ENCODE data around the gene LIM2. TPM values are rescaled to one million over a fixed set of nuclear protein-coding genes. Genes with fewer than 3 reads are reported as not detected.

LIM2 gene
- not detected in 2 replicates for total RNA-seq
- polyA plus RNA-seq, result not detected in 2 replicates

- no peak within 1 kb of the TSS for H3K4me2 ChIP-seq
- H3K36me3 ChIP-seq (replicated peaks; ENCODE audit: insufficient read depth, low read depth), result no peaks in the 10 kb centered on the region
- TF ChIP-seq CTCF (IDR thresholded peaks at IDR 0.05; ENCODE audit: poor library complexity) (no peak), EZH2phosphoT487 (IDR thresholded peaks at IDR 0.05; ENCODE audit: low read depth, severe bottlenecking, unreplicated experiment) (no peak), EZH2 (IDR thresholded peaks at IDR 0.05; ENCODE audit: borderline replicate concordance) (no peak)
- no peaks in the 10 kb centered on the region for H3K79me2 ChIP-seq
- no peaks in the 10 kb centered on the region for H3K4me1 ChIP-seq (ENCODE audit: insufficient read depth)
- no peaks in the 10 kb centered on the region for H3K9me2 ChIP-seq (replicated peaks; ENCODE audit: insufficient read depth)
- H3K4me3 ChIP-seq, result no peak within 1 kb of the TSS
- no peak within 1 kb of the TSS for H3K27ac ChIP-seq
- no peaks in the 10 kb centered on the region for H3K9me3 ChIP-seq (ENCODE audit: low read depth)
- no peak for DNase-seq (ENCODE audit: low spot score)
- no peak within 1 kb of the TSS for H2AFZ ChIP-seq
- H4K20me1 ChIP-seq (ENCODE audit: insufficient read depth, poor library complexity, severe bottlenecking), result no peaks in the 10 kb centered on the region
- H3K27me3 ChIP-seq, result no peaks in the 10 kb centered on the region
- WGBS (ENCODE audit: low lambda C conversion rate, missing lambda C conversion rate), result 79% methylated on average over 15 of the region's 15 CpGs
Observed at GRCh38 chr19:51387924-51388389, at the start of gene LIM2. TSS of gene LIM2 (minus strand) at chr19:51387974. CDS start at chr19:51387443, 531 bp downstream.

- no peaks in the 10 kb centered on the region for H3K36me3 ChIP-seq (replicated peaks; ENCODE audit: insufficient read depth, low read depth)
- H3K4me3 ChIP-seq, result no peak overlapping the region
- TF ChIP-seq EZH2phosphoT487 (IDR thresholded peaks at IDR 0.05; ENCODE audit: low read depth, severe bottlenecking, unreplicated experiment) (no peak), CTCF (IDR thresholded peaks at IDR 0.05; ENCODE audit: poor library complexity) (no peak), EZH2 (IDR thresholded peaks at IDR 0.05; ENCODE audit: borderline replicate concordance) (no peak)
- 85% methylated on average over 1 of the region's 1 CpG for WGBS (ENCODE audit: low lambda C conversion rate, missing lambda C conversion rate)
- H3K4me1 ChIP-seq (ENCODE audit: insufficient read depth), result no peaks in the 10 kb centered on the region
- DNase-seq (ENCODE audit: low spot score), result no peak
- no peak overlapping the region for H3K27ac ChIP-seq
- no peak overlapping the region for H3K4me2 ChIP-seq
- H3K27me3 ChIP-seq, result no peaks in the 10 kb centered on the region
- no peaks in the 10 kb centered on the region for H3K9me2 ChIP-seq (replicated peaks; ENCODE audit: insufficient read depth)
- no peaks in the 10 kb centered on the region for H3K9me3 ChIP-seq (ENCODE audit: low read depth)
- H4K20me1 ChIP-seq (ENCODE audit: insufficient read depth, poor library complexity, severe bottlenecking), result no peaks in the 10 kb centered on the region
- H3K79me2 ChIP-seq, result no peaks in the 10 kb centered on the region
- no peak overlapping the region for H2AFZ ChIP-seq
Observed at GRCh38 chr19:51434456-51434855, 46.7 kb upstream of the LIM2 start.

- Histone ChIP-seq H3K27me3 (no peaks in the 10 kb centered on the region), H3K4me2 (no peak overlapping the region), H3K4me1 (ENCODE audit: insufficient read depth) (no peaks in the 10 kb centered on the region), H3K9me2 (replicated peaks; ENCODE audit: insufficient read depth) (no peaks in the 10 kb centered on the region), H3K36me3 (replicated peaks; ENCODE audit: insufficient read depth, low read depth) (no peaks in the 10 kb centered on the region), H3K79me2 (no peaks in the 10 kb centered on the region), H3K4me3 (no peak overlapping the region), H3K27ac (no peak overlapping the region), H2AFZ (no peak overlapping the region), H4K20me1 (ENCODE audit: insufficient read depth, poor library complexity, severe bottlenecking) (no peaks in the 10 kb centered on the region), H3K9me3 (ENCODE audit: low read depth) (no peaks in the 10 kb centered on the region)
- no peak for TF ChIP-seq EZH2 (IDR thresholded peaks at IDR 0.05; ENCODE audit: borderline replicate concordance)
- no peak for TF ChIP-seq EZH2phosphoT487 (IDR thresholded peaks at IDR 0.05; ENCODE audit: low read depth, severe bottlenecking, unreplicated experiment)
- TF ChIP-seq CTCF (IDR thresholded peaks at IDR 0.05; ENCODE audit: poor library complexity), result no peak
- WGBS (ENCODE audit: low lambda C conversion rate, missing lambda C conversion rate), result 53% methylated on average over 4 of the region's 4 CpGs
- no peak for DNase-seq (ENCODE audit: low spot score)
Observed at GRCh38 chr19:51433043-51433442, 45.3 kb upstream of the LIM2 start.

- Histone ChIP-seq H3K36me3 (replicated peaks; ENCODE audit: insufficient read depth, low read depth) (no peaks in the 10 kb centered on the region), H4K20me1 (ENCODE audit: insufficient read depth, poor library complexity, severe bottlenecking) (no peaks in the 10 kb centered on the region), H3K27me3 (no peaks in the 10 kb centered on the region), H3K79me2 (no peaks in the 10 kb centered on the region), H3K4me3 (no peak overlapping the region), H3K9me2 (replicated peaks; ENCODE audit: insufficient read depth) (no peaks in the 10 kb centered on the region), H2AFZ (no peak overlapping the region), H3K4me2 (no peak overlapping the region), H3K9me3 (ENCODE audit: low read depth) (no peaks in the 10 kb centered on the region), H3K4me1 (ENCODE audit: insufficient read depth) (no peaks in the 10 kb centered on the region), H3K27ac (no peak overlapping the region)
- TF ChIP-seq CTCF (IDR thresholded peaks at IDR 0.05; ENCODE audit: poor library complexity) (no peak), EZH2 (IDR thresholded peaks at IDR 0.05; ENCODE audit: borderline replicate concordance) (no peak), EZH2phosphoT487 (IDR thresholded peaks at IDR 0.05; ENCODE audit: low read depth, severe bottlenecking, unreplicated experiment) (no peak)
- no peak for DNase-seq (ENCODE audit: low spot score)
- WGBS (ENCODE audit: low lambda C conversion rate, missing lambda C conversion rate), result 51% methylated on average over 3 of the region's 3 CpGs
Observed at GRCh38 chr19:51431124-51431523, 43.4 kb upstream of the LIM2 start.
